SK-N-SH (cell line): ENCODE data around the gene KCTD20. TPM values are rescaled to one million over a fixed set of nuclear protein-coding genes. Genes with fewer than 3 reads are reported as not detected.

Experiments used
- CTCF ChIA-PET: fragments of 300-600, 350-600 bp; formaldehyde crosslinking; extraction: SDS; loops from one replicate; lab custom pipeline; 2021; lab: Yijun Ruan, JAX
- POLR2A ChIA-PET: fragments of 350-600 bp; sonication (Branson Sonifier 250); formaldehyde crosslinking; extraction: SDS; loops from one replicate; lab custom pipeline; 2020; ENCODE audit warnings: antibody characterized with exemption, inconsistent platforms; lab: Yijun Ruan, JAX
- DNase-seq: peaks from one replicate; pipeline ENCODE4 v3.0.0; 2012
- H2AFZ ChIP-seq: fragments of 200-600 bp; sonication (generic); 2 replicates; pipeline ENCODE4 v1.8.1; 2016; ENCODE audit warnings: antibody characterized with exemption, mild to moderate bottlenecking, low read depth
- H3F3A ChIP-seq: fragments of 200-600 bp; sonication (generic); replicated peaks from 2 replicates; pipeline ENCODE3; 2016; ENCODE audit warnings: antibody characterized with exemption, mild to moderate bottlenecking; ENCODE audit not compliant: insufficient read depth
- H3K27ac ChIP-seq, 2 experiments: fragments of 200-500 bp in 1 of 2; fragments of 200-600 bp in 1 of 2; sonication (Bioruptor generic) in 1 of 2; sonication (generic), shearing (Covaris generic) in 1 of 2; 2 replicates each; pipeline versions ENCODE4 v1.5.1 to v1.6.1; 2014 to 2016; ENCODE audit warnings: low read depth in 2 of 2, inconsistent platforms in 1 of 2, low read length in 1 of 2, mild to moderate bottlenecking in 1 of 2, mixed read lengths in 1 of 2
- H3K27me3 ChIP-seq: fragments of 200-600 bp; sonication (generic), shearing (Covaris generic); 2 replicates; pipeline ENCODE4 v1.6.1; 2016; ENCODE audit warnings: mixed run types; ENCODE audit not compliant: insufficient read depth
- H3K36me3 ChIP-seq, 2 experiments: fragments of 200-500 bp in 1 of 2; fragments of 200-600 bp in 1 of 2; sonication (Bioruptor generic) in 1 of 2; sonication (generic) in 1 of 2; replicated peaks in 1 of 2; 2 replicates each; pipeline versions ENCODE3 to v1.5.1; 2014 to 2016; ENCODE audit warnings: low read length in 1 of 2, mild to moderate bottlenecking in 1 of 2; ENCODE audit not compliant: insufficient read depth in 2 of 2, control insufficient read depth in 1 of 2
- H3K4me1 ChIP-seq, 2 experiments: fragments of 200-500 bp in 1 of 2; fragments of 200-600 bp in 1 of 2; sonication (Bioruptor generic) in 1 of 2; sonication (generic), shearing (Covaris generic) in 1 of 2; 2 replicates each; pipeline versions ENCODE4 v1.5.1 to v1.6.1; 2014 to 2016; ENCODE audit warnings: low read depth in 1 of 2, low read length in 1 of 2, mixed run types in 1 of 2; ENCODE audit not compliant: insufficient read depth in 2 of 2, control insufficient read depth in 1 of 2
- H3K4me2 ChIP-seq: fragments of 200-600 bp; sonication (generic), shearing (Covaris generic); 2 replicates; pipeline ENCODE4 v1.6.1; 2017; ENCODE audit warnings: mixed run types
- H3K4me3 ChIP-seq, 2 experiments: fragments of 200-500 bp in 1 of 2; fragments of 200-600 bp in 1 of 2; sonication (Bioruptor generic) in 1 of 2; sonication (generic), shearing (Covaris generic) in 1 of 2; 2 replicates each; pipeline versions ENCODE4 v1.5.1 to v1.8.1; 2014 to 2016; ENCODE audit warnings: low read depth in 2 of 2, inconsistent platforms in 1 of 2, low read length in 1 of 2, mild to moderate bottlenecking in 1 of 2, mixed read lengths in 1 of 2, moderate library complexity in 1 of 2
- H3K79me2 ChIP-seq: fragments of 200-600 bp; sonication (generic); 2 replicates; pipeline ENCODE4 v1.8.1; 2017; ENCODE audit warnings: mild to moderate bottlenecking; ENCODE audit not compliant: insufficient read depth
- H3K9ac ChIP-seq: fragments of 200-600 bp; sonication (generic); 2 replicates; pipeline ENCODE4 v1.6.1; 2017; ENCODE audit warnings: mixed run types
- H3K9me2 ChIP-seq: fragments of 200-600 bp; sonication (generic); 2 replicates; pipeline ENCODE4 v1.6.1; 2017; ENCODE audit warnings: mixed run types
- H3K9me3 ChIP-seq: fragments of 200-600 bp; sonication (generic); 2 replicates; pipeline ENCODE4 v1.6.1; 2017; ENCODE audit warnings: mixed run types, mild to moderate bottlenecking, moderate library complexity
- H4K20me1 ChIP-seq: fragments of 200-600 bp; sonication (generic); 2 replicates; pipeline ENCODE4 v1.6.1; 2017; ENCODE audit warnings: mild to moderate bottlenecking, mixed run types; ENCODE audit not compliant: insufficient read depth
- CHD2 ChIP-seq: fragments of 150-350 bp; IDR thresholded peaks from 2 replicates; pipeline ENCODE4 v1.6.1; 2018; ENCODE audit warnings: low read length; ENCODE audit not compliant: partially characterized antibody
- CTCF ChIP-seq: fragments of 200-600 bp; sonication (generic); IDR thresholded peaks from 2 replicates; pipeline ENCODE4 v1.6.1; 2017; ENCODE audit warnings: antibody characterized with exemption, mild to moderate bottlenecking, moderate library complexity
- EZH2phosphoT487 ChIP-seq: fragments of 200-600 bp; sonication (generic); IDR thresholded peaks from 2 replicates; pipeline ENCODE4 v1.6.1; 2017; ENCODE audit warnings: low read depth, mixed run types, mild to moderate bottlenecking, antibody characterized with exemption, moderate library complexity, borderline replicate concordance
- FOSL2 ChIP-seq: IDR thresholded peaks from 2 replicates; pipeline ENCODE4 v1.4.0; 2012; ENCODE audit warnings: low read depth, mild to moderate bottlenecking, moderate library complexity, borderline replicate concordance
- FOXJ3 ChIP-seq: sonication (generic); formaldehyde crosslinking; IDR thresholded peaks from 2 replicates; pipeline ENCODE4 v1.5.1; 2020; ENCODE audit warnings: mild to moderate bottlenecking, missing genetic modification reagents
- FOXM1 ChIP-seq: IDR thresholded peaks from 2 replicates; pipeline ENCODE4 v1.4.0; 2012; ENCODE audit warnings: low read depth, mild to moderate bottlenecking
- IRF3 ChIP-seq: fragments of 150-350 bp; IDR thresholded peaks from 2 replicates; pipeline ENCODE4 v1.6.1; 2016; ENCODE audit warnings: mild to moderate bottlenecking, low read depth, low read length
- PBX3 ChIP-seq: IDR thresholded peaks from 2 replicates; pipeline ENCODE4; 2012
- RCOR1 ChIP-seq: fragments of 150-350 bp; IDR thresholded peaks from 2 replicates; pipeline ENCODE4 v1.6.1; 2017; ENCODE audit warnings: antibody characterized with exemption, low read length
- RFX5 ChIP-seq: IDR thresholded peaks from 2 replicates; pipeline ENCODE4 v1.6.1; 2012; ENCODE audit warnings: mild to moderate bottlenecking, improper control_type of control experiment, low read length
- SIN3A ChIP-seq: IDR thresholded peaks from 2 replicates; pipeline ENCODE4 v1.6.1; 2012; ENCODE audit warnings: low read depth, mild to moderate bottlenecking, low read length, moderate library complexity, borderline replicate concordance
- TAF1 ChIP-seq: IDR thresholded peaks from 2 replicates; pipeline ENCODE4 v1.6.1; 2012; ENCODE audit warnings: low read depth, mild to moderate bottlenecking, low read length, moderate library complexity, borderline replicate concordance
- TCF12 ChIP-seq: IDR thresholded peaks from 2 replicates; pipeline ENCODE4 v1.4.0; 2012
- TEAD4 ChIP-seq: IDR thresholded peaks from 2 replicates; pipeline ENCODE4 v1.4.0; 2012; ENCODE audit warnings: mild to moderate bottlenecking, borderline replicate concordance; ENCODE audit not compliant: insufficient read depth
- USF1 ChIP-seq: IDR thresholded peaks from 2 replicates; pipeline ENCODE4 v1.4.0; 2012; ENCODE audit warnings: low read depth, borderline replicate concordance
- USF2 ChIP-seq: fragments of 150-350 bp; IDR thresholded peaks from 2 replicates; pipeline ENCODE4 v1.6.1; 2017; ENCODE audit warnings: antibody characterized with exemption, low read length, low read depth, borderline replicate concordance
- YY1 ChIP-seq: IDR thresholded peaks from 2 replicates; pipeline ENCODE4 v1.4.0; 2012; ENCODE audit warnings: low read depth, mild to moderate bottlenecking
- WGBS: methylation state at CpG from one replicate; pipeline ENCODE4 v1.1.6; 2017; ENCODE audit warnings: low lambda C conversion rate; 5-methylcytosine and 5-hydroxymethylcytosine counted together
- polyA plus RNA-seq, 3 experiments: library from polyadenylated mRNA; depleted of rRNA; stranded (reverse); fragments of >200 nt; gene quantifications; 2 replicates each; pipeline ENCODE4 v1.2.3, GENCODE V29; 2012

Gene KCTD20
- polyA plus RNA-seq, 1 of the 3 experiments (the other 2 are of a cell fraction), result 29.0 TPM

- no peaks in the 10 kb centered on the region for H3K79me2 ChIP-seq
- H3K9me3 ChIP-seq, result no peaks in the 10 kb centered on the region
- no peak overlapping the region for H2AFZ ChIP-seq
- H4K20me1 ChIP-seq, result no peaks in the 10 kb centered on the region
- TF ChIP-seq FOXM1 (no peak), RFX5 (no peak), EZH2phosphoT487 (no peak), TEAD4 (no peak), CHD2 (no peak), TCF12 (no peak), CTCF (no peak), FOXJ3 (CRISPR knock-in tag) (no peak), PBX3 (no peak), FOSL2 (no peak), USF2 (no peak), SIN3A (no peak), RCOR1 (no peak), TAF1 (no peak), IRF3 (no peak), YY1 (no peak), USF1 (no peak)
- TF ChIP-seq, all 33 proteins: peak for 0
- POLR2A ChIA-PET, result no interaction called here
- Histone ChIP-seq H3K36me3 (peaks cover 48 to 51% of the 10 kb centered on the region in 2 experiments), H3K27me3 (no peaks in the 10 kb centered on the region), H3K4me1 (no peaks in the 10 kb centered on the region; a peak in 1 of 4 replicates), H3K9me2 (no peaks in the 10 kb centered on the region), H3F3A (peaks cover 4% of the 10 kb centered on the region), H3K27ac (no peak overlapping the region), H3K9ac (no peak overlapping the region), H3K4me3 (no peak overlapping the region), H3K4me2 (no peak overlapping the region)
- 98% methylated on average over 5 of the region's 5 CpGs for WGBS
- DNase-seq, result no peak
- CTCF ChIA-PET, result no interaction called here
Measured at GRCh38 chr6:36484736-36485135, 41.9 kb downstream of the KCTD20 start.
